ENCODE data around the gene ABCB9. TPM values are rescaled to one million over a fixed set of nuclear protein-coding genes. Genes with fewer than 3 reads are reported as not detected.

Gene ABCB9
- total and polyA plus RNA-seq, 2 of the 8 experiments (the other 6 are each of a cell fraction or from before 2014, with no cell fraction given), result 3.8 to 8.0 TPM

- TF ChIP-seq RBBP5 (IDR thresholded peaks at IDR 0.05; ENCODE audit: borderline replicate concordance, low read depth, low read length), result peak; percentile 68
- peak; percentile 92 for TF ChIP-seq GABPA (IDR thresholded peaks at IDR 0.05; ENCODE audit: borderline replicate concordance, insufficient read depth, low read length)
- TF ChIP-seq BCL11A (IDR thresholded peaks at IDR 0.05; ENCODE audit: low read depth in 2 of 2, low read length in 2 of 2), result no peak
- TF ChIP-seq PHF8 (conservative IDR thresholded peaks at IDR 0.05; ENCODE audit: low read depth, low read length), result peak; percentile 80
- no peak for TF ChIP-seq SIRT6 (IDR thresholded peaks at IDR 0.05; ENCODE audit: low read length)
- TF ChIP-seq SRF (IDR thresholded peaks at IDR 0.05; ENCODE audit: low read depth, low read length), result no peak
- no peak for TF ChIP-seq SP1 (IDR thresholded peaks at IDR 0.05; ENCODE audit: low read depth, low read length)
- peak; percentile 82 for TF ChIP-seq KDM4A (IDR thresholded peaks at IDR 0.05; ENCODE audit: low read depth, low read length, severe bottlenecking)
- TF ChIP-seq HDAC6 (IDR thresholded peaks at IDR 0.05; ENCODE audit: low read depth, low read length), result no peak
- no peak for TF ChIP-seq POU5F1 (IDR thresholded peaks at IDR 0.05; ENCODE audit: low read depth, low read length)
- peak; percentile 76 for TF ChIP-seq ASH2L (IDR thresholded peaks at IDR 0.05; ENCODE audit: low read length)
- no peak for TF ChIP-seq BACH1 (IDR thresholded peaks at IDR 0.05; ENCODE audit: low read length)
- TF ChIP-seq POLR2AphosphoS5 (IDR thresholded peaks at IDR 0.05; ENCODE audit: low read depth, low read length), result 0 out of 2 replicates have a peak, but pooled peaks have one; percentile 29
- peak; percentile 58; the same call in 1 of the 2 replicates for TF ChIP-seq TBP (IDR thresholded peaks at IDR 0.05; ENCODE audit: low read depth, low read length)
- peak in 1 of 2 experiments; percentile 50; a peak in 1 of 3 replicates for TF ChIP-seq POLR2A (IDR thresholded peaks at IDR 0.05; ENCODE audit: control extremely low read depth in 1 of 2, low read depth in 2 of 2, low read length in 2 of 2)
- TF ChIP-seq CTBP2 (IDR thresholded peaks at IDR 0.05; ENCODE audit: borderline replicate concordance, insufficient read depth, insufficient read length, low read length), result no peak
- TF ChIP-seq KDM5A (IDR thresholded peaks at IDR 0.05; ENCODE audit: low read length), result 0 out of 2 replicates have a peak, but pooled peaks have one; percentile 29
- no peak for TF ChIP-seq SUZ12 (IDR thresholded peaks at IDR 0.05; ENCODE audit: low read length)
- 0 out of 2 replicates have a peak, but pooled peaks have one; percentile 21 for TF ChIP-seq EGR1 (IDR thresholded peaks at IDR 0.05; ENCODE audit: borderline replicate concordance, low read depth, low read length)
- TF ChIP-seq RAD21 (IDR thresholded peaks at IDR 0.05 in 1 of 2, conservative IDR thresholded peaks at IDR 0.05 in 1 of 2; ENCODE audit: low read depth in 2 of 2, low read length in 2 of 2), result 0 out of 4 replicates have a peak, but pooled peaks of 1 of the 2 experiments have one; percentile 3
These were observed 14.1 kb upstream of the ABCB9 start, which contains the start of gene ARL6IP4 (continued) for GRCh38 chr12:122980183-122981035.

All from H1 (cell line).